ENCODE data around the gene PKN3.

DNA sequence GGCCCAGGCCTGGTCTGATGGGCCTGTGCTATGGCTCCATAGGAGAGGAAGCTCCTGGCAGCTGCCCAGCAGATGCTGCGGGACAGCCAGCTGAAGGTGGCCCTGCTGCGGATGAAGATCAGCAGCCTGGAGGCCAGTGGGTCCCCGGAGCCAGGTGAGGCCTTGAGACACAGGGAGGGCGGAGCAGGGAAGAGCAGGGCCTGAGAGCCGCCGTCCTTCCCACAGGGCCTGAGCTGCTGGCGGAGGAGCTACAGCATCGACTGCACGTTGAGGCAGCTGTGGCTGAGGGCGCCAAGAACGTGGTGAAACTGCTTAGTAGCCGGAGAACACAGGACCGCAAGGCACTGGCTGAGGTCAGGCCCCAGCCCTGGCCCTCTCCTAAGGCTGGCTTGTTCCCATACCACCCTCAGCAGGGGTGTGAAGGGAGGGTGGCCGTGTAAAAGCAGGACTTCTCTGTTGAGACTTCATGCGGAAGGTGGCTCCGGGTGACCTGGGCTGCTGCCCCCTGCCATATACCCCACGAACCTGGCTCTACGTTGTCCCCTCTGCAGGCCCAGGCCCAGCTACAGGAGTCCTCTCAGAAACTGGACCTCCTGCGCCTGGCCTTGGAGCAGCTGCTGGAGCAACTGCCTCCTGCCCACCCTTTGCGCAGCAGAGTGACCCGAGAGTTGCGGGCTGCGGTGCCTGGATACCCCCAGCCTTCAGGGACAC is 4.5 kb downstream of the PKN3 start:
- TF ChIP-seq POLR2A (IDR thresholded peaks at IDR 0.05; ENCODE audit: low read depth) (no peak), POLR2AphosphoS5 (IDR thresholded peaks at IDR 0.05) (no peak)
- TF ChIP-seq, protein P1, sequence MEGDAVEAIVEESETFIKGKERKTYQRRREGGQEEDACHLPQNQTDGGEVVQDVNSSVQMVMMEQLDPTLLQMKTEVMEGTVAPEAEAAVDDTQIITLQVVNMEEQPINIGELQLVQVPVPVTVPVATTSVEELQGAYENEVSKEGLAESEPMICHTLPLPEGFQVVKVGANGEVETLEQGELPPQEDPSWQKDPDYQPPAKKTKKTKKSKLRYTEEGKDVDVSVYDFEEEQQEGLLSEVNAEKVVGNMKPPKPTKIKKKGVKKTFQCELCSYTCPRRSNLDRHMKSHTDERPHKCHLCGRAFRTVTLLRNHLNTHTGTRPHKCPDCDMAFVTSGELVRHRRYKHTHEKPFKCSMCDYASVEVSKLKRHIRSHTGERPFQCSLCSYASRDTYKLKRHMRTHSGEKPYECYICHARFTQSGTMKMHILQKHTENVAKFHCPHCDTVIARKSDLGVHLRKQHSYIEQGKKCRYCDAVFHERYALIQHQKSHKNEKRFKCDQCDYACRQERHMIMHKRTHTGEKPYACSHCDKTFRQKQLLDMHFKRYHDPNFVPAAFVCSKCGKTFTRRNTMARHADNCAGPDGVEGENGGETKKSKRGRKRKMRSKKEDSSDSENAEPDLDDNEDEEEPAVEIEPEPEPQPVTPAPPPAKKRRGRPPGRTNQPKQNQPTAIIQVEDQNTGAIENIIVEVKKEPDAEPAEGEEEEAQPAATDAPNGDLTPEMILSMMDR (IDR thresholded peaks at IDR 0.05), result no peak
